ENCODE results near the gene USP9X.
"Not testable (repeated sequence)": the region's sequence is repeated elsewhere in the genome, so short reads cannot be mapped to it uniquely, and the experiment has no call there.

USP9X gene, protein sequence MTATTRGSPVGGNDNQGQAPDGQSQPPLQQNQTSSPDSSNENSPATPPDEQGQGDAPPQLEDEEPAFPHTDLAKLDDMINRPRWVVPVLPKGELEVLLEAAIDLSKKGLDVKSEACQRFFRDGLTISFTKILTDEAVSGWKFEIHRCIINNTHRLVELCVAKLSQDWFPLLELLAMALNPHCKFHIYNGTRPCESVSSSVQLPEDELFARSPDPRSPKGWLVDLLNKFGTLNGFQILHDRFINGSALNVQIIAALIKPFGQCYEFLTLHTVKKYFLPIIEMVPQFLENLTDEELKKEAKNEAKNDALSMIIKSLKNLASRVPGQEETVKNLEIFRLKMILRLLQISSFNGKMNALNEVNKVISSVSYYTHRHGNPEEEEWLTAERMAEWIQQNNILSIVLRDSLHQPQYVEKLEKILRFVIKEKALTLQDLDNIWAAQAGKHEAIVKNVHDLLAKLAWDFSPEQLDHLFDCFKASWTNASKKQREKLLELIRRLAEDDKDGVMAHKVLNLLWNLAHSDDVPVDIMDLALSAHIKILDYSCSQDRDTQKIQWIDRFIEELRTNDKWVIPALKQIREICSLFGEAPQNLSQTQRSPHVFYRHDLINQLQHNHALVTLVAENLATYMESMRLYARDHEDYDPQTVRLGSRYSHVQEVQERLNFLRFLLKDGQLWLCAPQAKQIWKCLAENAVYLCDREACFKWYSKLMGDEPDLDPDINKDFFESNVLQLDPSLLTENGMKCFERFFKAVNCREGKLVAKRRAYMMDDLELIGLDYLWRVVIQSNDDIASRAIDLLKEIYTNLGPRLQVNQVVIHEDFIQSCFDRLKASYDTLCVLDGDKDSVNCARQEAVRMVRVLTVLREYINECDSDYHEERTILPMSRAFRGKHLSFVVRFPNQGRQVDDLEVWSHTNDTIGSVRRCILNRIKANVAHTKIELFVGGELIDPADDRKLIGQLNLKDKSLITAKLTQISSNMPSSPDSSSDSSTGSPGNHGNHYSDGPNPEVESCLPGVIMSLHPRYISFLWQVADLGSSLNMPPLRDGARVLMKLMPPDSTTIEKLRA (N-terminal part only)

DNA sequence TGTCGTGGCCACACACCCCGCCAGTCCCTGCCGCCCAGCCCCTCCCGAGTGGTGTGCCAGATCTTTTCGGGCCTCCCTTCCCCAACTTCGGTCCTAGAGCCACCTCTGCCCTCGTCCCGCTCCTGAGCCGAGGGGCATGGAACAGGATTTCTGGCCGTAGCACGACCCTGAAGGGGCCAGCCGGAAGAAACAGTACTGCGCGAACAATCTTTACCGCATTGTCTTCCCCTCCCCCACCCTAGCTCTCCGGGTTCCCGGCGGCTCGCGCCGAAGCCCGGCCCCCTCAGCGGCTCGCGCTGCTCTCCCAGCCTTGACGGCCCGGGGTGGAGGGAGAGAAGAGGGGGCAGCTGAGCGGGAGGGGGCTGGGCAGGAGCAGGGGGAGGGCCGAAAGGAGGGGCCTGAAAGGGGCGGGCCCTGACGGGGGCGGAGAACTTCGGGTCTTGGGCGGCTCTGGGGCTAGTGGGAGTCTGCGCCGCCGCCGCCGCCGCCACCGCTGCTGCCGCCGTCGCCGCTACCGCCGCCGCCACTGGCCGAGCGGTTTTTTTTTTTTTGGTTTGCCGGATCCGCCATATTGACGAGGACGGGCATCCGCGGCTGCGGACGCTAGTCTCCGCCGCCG is at the start of gene USP9X:
TSS of gene USP9X (plus strand) at position 553 of the 619 bp plus-strand sequence. CDS start 38,184 bp downstream, outside the sequence.
- peak; percentile 96 for DNase-seq (ENCODE audit: low read depth, low spot score)

DNA sequence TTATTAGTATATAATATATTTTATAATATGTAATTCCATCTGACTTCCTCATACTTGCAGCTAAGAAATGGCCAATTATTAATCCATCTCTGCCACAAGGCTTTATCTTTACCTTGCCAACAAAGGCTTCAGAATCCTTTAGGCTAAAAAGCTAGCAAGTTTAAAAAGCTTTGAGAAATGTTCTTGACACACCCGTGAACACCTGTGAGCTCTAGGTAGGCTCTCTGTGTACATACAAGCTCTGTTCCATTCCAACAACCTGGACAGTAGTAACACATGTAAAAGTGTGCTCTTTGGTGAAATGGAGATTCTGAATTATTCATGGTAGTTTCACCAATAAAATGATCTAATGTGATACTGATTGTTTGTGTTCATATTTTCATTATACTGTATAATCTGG is 49.7 kb upstream of the USP9X start:
- no peak for DNase-seq (ENCODE audit: low read depth, low spot score)

DNA sequence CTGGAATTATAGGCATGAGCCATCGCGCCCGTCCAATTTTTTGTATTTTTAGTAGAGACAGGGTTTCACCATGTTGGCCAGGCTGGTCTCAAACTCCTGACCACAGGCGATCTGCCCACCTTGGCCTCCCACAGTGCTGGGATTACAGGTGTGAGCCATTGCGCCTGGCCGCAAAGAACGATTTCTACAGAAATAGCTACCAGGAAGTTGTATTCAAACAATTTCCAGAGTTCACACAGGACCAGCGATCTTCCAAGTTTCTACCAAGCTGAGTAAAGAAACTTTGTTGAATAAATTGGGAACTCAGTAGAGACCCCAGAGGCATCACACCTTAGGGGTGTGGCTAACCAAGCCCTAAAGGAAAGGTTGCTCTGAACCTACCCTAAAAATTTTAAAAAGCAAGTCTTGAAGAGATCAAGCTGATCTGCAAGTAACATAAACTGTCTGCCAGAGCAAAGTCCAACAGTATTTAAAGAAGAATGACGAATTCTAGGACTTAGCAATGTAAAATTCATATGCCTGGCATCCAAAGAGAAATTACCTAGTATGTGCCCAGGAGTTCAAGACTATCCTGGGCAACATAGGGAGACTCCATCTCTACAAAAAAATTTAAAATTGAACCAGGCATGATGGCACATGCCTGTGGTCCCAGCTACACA is 48.4 kb upstream of the USP9X start:
- DNase-seq (ENCODE audit: low read depth, low spot score), result no peak

DNA sequence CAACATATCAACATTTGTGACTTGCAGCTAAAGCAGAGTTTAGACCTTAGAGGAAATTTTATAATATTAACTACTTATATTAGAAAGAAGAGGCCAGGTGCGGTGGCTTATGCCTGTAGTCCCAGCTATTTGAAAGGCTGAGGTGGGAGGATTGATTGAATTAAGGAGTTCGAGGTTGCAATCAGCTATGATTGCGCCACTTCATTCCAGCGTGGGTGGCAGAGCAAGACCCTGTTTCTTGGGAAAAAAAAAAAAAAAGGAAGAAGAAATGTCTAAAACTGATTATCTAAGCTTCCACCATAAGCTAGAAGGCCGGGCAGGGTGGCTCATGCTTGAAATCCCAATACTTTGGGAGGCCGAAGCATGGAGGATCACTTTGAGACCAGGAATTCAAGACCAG is 42.0 kb upstream of the USP9X start:
- no peak for DNase-seq (ENCODE audit: low read depth, low spot score)

DNA sequence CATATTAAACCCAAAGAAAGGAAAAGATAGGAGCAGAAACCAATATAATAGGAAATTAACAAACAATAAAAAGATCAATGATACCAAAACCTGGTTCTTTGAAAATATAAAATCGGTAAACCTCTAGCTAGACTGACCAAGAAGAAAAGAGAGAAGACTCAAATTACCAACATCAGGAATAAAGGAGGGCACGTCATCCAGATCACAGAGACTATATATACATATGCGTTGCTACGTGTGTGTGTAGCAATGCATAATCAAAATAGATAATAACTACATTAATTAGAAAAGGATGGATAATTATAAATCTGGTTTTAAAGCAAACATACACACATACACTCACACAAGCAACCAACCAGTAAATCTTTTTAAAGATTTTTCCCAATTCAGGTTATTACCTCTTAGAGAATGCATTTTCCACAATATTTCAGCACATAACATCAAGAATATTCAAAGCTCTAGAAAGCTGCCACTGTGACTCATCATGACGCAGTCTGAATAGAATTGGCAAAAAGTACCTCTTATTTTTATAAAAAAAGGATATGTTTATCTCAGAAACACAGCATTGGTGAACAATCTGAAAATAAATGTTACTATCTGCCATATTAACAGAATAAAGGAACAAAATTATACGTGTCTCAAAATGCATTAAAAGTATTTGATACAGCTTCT is 41.4 kb upstream of the USP9X start:
- peak; percentile 48 for DNase-seq (ENCODE audit: low read depth, low spot score)

DNA sequence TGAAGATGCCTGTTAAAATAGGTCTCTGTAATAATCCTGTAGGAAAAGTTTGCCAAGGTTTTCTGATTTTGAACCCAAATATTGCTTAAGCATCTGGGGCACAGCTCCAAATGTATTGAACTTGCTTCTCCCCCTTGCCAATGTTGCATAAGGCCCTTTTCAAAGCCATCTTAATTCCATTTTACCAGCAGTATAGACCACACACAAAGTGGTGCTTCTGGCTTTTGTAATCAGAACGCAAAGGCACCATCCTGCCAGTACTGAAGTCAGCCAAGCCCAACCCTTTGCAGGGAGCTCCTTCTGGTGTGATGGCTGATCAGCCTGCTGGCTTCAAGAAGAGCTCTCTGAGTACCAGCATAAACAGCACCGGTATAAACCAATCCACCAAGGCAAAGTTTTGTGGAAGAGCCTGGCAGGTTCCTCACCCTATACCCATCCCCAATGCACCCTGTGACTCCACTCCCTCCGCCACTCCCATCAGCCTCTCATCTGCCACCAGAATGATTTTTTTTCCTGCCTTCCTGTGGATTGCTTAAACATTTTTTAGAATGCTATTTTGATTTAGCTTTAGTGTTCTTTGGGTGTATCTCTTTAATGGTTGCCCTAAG is 39.2 kb upstream of the USP9X start:
- no peak for DNase-seq (ENCODE audit: low read depth, low spot score)

DNA sequence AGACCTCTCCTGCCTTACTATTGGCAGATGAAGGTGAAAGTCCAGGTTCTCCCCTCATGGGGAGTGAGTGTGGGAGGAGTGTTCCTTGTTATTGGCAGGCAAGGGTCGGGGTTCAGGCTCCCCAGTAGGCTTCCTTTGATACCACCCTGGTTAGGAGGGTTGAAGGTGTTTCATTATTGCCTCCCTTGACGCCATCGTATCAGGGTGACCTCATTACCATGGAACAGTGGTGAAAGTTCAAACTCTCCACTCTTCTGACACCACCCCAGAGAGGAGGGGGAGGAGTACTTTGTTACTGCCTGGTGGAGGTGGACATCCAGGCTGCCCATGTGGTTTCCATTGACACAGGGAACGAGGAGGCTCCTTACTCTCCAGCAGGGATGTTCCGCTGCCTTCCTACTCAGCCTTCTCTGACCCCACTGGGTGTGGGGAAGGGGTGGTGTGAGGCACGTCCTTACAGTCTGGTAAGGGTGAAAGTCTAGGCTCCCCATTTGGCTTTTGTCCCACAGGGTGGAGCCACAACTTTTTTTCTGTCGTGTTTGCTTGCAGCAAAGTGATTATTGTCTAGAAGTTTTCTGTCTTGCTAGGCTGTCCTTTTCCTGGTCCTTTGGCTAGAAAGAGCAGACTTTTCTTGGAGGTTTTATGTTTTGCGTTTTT is 37.2 kb upstream of the USP9X start:
- DNase-seq (ENCODE audit: low read depth, low spot score), result no peak

DNA sequence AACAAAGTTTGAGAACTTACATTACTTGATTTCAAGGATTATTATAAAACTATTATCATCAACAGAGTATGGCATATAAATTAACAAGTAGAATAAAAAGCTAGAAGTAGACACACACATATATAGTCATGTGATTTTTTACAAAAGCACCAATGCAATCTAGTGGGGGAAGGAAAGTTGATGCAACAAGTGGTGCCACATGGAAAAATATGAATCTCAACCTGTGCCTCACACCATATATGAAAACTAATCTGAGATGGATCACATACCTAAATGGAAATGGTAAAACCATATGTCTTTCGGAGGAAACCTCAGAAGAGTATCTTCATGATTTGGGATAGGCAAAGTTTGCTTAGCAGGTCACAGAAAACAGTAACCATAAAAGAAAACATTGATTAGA is 34.9 kb upstream of the USP9X start:
- no peak for DNase-seq (ENCODE audit: low read depth, low spot score)

DNA sequence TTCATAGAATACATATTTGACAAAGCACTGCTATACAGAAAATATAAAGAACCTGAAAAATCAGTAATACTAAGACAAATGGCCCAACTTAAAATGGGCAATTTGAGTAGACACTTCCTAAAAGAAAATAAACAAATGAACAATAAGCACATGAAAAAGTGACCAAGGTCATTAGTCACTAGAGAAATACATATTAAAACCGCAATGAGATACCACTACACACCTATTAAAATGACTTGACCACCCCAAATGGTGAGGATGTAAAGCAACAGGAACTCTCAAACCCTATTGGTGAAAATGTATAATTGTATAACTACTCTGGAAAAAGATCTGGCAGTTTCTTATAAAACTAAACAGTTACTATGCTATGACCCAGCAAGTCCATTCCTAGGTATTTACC is 34.0 kb upstream of the USP9X start:
- no peak for DNase-seq (ENCODE audit: low read depth, low spot score)

DNA sequence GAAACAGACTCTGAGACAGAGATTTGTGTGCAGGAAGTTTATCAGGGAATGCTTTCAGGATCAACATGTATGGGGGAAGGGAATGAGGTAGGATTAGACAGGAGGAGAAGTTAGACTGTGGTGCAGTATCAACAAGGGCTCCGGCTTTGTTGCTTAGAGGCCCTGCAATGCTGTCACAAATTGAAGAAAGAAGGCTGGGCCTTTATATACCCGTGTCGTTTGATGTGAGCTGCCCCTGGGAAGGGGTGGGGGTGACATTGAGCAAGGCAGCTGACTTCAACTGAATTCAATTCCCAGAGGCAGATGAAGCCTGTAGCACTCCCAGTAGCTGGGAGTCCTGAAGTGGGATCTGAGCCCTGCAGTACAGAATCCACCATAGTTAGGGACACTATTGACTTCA is 29.5 kb upstream of the USP9X start:
- no peak for DNase-seq (ENCODE audit: low read depth, low spot score)

DNA sequence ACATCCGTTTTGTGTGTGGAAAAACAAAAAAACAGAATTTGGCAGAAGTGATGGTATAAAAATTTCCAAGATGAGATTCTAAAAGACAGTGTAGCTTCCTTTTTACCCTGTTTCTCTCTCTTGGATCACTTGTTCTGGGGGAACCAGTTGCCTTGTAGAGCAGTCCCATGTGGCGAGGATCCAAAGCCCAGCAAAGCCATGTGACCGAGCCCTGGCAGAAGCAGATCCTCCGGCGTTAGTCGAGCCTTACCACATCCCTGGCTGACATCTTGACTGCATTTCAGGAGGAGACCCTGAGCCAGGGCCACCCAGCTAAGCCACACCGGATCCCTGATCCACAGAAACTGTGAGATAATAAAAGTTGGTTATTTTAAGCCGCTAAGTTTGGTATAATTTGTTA is 22.0 kb upstream of the USP9X start:
- DNase-seq (ENCODE audit: low read depth, low spot score), result not testable (repeated sequence)

DNA sequence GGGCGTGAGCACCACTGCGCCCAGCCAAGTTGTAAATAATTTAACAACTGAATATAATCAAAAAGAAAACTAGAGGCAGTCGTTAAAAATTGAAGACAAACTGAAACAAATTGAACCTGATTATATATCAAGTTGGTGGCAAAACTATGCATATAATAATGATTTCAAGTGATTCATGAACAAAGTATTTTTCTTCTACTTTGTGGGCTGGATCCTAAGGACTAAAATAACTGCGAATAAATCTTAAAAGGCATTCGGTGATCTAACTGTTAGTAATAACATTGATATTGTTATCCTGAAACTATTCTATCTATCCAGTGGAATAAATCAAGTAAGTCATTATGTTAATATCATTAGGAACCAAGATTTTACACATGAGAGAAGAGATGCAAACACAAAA is 21.2 kb upstream of the USP9X start:
- peak; percentile 32 for DNase-seq (ENCODE audit: low read depth, low spot score)

DNA sequence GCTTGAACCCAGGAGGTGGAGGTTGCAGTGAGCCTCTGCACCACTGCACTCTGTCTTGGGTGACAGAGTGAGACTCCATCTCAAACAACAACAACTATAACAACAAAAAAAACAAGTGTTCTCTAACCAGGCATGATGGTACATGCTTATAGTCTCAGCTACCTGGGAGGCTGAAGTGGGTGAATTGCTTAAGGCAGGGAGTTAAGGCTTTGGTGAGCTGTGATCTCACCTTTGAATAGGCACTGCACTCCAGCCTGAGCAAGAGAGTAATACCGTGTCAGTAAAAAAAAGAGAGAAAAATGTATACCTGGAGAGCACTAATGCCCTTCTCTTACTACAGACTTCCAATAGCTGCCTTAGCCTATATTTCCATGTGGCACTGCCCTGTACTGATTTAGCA is 18.9 kb upstream of the USP9X start:
- no peak for DNase-seq (ENCODE audit: low read depth, low spot score)

DNA sequence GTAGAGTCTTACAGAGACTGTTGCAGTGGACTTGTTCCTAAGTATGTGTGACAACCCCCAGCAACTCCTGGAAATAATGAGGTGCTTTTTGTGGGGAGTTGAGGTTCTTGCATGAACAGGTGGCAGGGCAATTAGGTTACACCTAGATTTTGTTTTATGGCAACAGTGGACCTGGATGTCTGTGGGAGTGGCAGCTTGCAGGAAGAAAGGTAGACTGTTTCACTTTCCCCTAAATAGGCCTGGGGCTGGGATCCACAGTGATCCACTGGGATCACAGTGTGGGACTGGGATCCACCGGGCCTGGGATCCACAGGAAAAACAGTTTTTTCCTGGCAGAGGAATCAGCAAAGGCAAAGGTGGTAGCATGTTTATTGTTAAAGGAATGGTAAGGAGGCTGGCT is 18.3 kb upstream of the USP9X start:
- no peak for DNase-seq (ENCODE audit: low read depth, low spot score)

DNA sequence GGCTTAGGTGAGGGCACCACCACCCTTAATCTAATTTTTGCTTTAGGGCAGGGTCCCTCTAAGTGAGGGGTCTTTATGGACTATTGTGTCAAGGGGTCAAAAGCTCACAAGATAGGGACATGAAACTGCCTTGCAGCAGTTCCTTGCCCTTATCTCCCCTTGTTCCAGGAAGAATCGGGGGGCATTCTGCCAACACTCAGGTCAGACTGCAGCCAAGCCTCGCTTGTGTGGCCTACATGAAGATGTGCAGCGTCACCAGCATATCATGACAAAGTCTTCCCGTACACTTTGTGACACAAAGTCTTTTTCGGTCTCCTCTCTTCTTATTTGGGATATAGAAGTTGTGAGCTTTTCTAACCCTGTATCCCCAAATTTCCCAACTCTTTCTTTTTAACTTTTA is 17.5 kb upstream of the USP9X start:
- no peak for DNase-seq (ENCODE audit: low read depth, low spot score)

DNA sequence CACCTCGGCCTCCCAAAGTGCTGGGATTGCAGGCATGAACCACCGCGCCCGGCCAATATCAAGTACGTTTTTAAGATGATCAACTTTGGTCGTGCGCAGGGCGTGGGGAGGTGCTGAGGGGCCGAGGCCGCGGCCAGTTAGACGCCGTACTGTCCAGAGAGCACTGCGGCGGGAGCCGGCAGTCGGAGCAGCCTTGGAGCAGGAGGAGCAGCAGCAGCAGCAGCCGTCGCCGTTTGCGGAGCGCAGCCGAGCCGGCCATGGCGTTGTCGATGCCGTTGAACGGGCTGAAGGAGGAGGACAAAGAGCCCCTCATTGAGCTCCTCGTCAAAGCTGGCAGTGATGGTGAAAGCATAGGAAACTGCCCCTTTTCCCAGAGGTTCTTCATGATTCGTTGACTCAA is 8.5 kb upstream of the USP9X start:
- no peak for DNase-seq (ENCODE audit: low read depth, low spot score)

DNA sequence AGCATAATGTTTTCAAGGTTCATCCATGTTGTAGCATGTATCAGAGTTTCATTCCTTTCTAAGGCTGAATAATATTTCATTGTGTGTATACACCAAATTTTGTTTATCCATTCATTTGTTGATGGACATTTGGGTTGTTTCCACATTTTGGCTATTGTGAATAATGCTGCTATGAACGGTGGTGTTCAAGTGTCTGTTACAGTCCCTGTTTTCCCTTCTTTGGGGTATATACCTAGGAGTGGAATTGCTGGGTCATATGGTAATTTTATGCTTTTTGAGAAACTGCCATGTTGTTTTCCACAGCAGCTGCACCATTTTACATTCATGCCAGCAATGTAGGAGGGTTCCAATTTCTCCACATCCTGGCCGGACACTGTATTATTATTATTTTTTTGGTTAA is 3.4 kb upstream of the USP9X start:
- no peak for DNase-seq (ENCODE audit: low read depth, low spot score)

DNA sequence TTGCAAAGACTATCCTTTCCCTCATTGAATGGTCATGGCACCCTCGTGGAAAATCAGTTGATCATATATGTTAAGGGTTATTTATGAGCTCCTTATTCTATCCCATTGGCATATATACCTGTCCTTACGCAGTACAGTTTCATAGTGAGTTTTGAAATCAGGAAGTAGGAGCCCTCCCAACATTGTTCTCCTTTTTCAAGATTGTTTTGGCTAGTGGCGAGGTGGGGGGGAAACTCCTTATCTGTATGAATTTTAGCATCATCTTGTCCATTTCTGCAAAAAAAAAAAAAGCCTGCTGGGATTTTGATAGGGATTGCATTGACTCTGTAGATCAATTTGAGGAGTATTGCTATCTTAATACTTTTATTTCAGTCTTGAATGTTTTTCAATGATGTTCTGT is 2.5 kb upstream of the USP9X start:
- DNase-seq (ENCODE audit: low read depth, low spot score), result no peak

DNA sequence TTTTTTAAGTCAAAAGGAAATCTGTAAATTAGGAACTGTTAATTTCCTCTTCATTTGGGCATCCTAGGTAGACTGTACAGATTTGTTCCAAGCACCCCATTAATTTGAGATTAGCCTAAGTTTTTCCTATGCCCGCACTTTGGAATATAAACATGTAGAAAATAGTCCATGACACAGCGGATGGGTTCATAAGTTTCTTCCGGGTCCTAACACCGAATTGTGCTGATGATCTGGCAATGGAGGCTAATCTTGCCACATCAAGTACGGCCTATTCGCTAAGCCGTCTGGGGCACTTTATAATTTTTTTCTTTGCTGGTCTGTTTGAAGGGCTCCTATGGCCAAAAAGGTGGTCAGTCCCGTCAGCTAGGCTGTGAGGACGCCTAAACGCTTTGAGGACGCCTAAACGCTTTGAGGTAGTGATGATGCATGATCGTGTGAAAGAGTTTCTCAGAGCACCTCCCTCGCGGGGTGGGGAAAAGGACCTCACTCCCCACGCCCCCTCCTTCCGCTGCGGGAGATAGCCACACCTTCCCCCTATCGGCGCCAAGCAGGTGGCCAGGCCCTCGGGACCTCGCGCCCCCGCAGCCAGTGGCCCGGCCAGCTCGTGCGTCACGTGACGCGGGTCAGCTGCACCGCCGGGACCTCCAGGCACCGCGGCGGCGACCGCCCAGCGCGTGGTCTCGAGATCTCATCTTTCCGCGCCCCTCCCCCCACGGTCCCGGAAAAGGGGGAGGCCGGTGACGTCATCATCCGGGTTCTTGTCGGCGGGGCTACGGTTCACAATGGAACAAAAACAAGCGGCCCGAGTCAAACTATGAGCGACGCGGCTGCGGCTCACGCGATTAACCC is 977 bp upstream of the USP9X start:
- DNase-seq (ENCODE audit: low read depth, low spot score), result peak; percentile 98

Data from astrocyte of the hippocampus (primary cell).